ENCODE data around the gene NIT1. TPM values are rescaled to one million over a fixed set of nuclear protein-coding genes. Genes with fewer than 3 reads are reported as not detected.
A peak's percentile ranks its signal among the peaks of the same experiment; 100 is the strongest.

The NIT1 gene
- total and polyA plus RNA-seq, 9 of the 15 experiments (the other 6 are each of a cell fraction or from before 2014, with no cell fraction given), result 18.4 to 76.0 (median 33.7) TPM

DNA sequence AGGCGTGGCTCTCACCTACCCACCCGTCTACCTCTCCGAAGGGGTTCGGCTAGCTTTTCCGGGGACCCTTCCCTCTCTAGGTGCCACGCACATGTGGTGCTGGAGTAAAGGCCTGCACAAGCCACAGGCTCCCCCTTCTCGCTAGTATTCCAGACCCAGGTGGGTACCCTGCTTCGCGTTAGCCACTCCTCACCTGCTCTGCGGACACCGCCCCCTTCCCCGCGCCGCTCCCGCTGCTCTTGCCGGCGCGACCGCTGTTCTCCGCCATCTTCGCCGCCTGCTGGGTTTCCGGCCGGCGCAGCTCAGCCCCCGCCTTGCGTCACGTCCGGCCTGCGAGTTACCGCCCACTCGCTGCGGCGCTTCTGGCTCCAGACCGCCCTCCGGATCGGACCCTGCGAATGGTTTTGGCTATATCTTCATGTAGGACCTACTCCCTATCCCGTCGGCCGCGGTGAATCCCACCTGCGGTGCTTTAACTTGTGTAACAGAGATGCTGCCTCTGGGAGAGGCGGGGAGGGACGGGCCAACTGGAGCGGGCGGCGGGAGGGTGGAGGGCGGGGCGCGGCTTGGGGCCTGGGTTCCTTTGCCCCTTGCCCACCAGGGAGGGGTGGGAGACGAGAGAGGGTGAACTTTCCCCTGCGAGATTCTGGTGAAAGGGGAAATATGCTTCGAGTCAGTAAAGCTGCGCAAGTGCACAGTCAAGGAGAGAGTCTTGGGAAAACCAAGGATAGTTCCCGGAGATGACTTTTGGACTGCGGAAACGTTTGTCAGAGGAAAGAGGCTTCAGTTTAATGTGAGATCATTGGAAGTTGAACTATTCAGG lies at the start of gene NIT1, which contains the start of gene PFDN2 (continued):
- TF ChIP-seq, protein P1, sequence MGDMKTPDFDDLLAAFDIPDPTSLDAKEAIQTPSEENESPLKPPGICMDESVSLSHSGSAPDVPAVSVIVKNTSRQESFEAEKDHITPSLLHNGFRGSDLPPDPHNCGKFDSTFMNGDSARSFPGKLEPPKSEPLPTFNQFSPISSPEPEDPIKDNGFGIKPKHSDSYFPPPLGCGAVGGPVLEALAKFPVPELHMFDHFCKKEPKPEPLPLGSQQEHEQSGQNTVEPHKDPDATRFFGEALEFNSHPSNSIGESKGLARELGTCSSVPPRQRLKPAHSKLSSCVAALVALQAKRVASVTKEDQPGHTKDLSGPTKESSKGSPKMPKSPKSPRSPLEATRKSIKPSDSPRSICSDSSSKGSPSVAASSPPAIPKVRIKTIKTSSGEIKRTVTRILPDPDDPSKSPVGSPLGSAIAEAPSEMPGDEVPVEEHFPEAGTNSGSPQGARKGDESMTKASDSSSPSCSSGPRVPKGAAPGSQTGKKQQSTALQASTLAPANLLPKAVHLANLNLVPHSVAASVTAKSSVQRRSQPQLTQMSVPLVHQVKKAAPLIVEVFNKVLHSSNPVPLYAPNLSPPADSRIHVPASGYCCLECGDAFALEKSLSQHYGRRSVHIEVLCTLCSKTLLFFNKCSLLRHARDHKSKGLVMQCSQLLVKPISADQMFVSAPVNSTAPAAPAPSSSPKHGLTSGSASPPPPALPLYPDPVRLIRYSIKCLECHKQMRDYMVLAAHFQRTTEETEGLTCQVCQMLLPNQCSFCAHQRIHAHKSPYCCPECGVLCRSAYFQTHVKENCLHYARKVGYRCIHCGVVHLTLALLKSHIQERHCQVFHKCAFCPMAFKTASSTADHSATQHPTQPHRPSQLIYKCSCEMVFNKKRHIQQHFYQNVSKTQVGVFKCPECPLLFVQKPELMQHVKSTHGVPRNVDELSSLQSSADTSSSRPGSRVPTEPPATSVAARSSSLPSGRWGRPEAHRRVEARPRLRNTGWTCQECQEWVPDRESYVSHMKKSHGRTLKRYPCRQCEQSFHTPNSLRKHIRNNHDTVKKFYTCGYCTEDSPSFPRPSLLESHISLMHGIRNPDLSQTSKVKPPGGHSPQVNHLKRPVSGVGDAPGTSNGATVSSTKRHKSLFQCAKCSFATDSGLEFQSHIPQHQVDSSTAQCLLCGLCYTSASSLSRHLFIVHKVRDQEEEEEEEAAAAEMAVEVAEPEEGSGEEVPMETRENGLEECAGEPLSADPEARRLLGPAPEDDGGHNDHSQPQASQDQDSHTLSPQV (IDR thresholded peaks at IDR 0.05), result no peak
- TF ChIP-seq ILF3 (IDR thresholded peaks at IDR 0.05; ENCODE audit: borderline replicate concordance) (no peak), SIN3A (IDR thresholded peaks at IDR 0.05; ENCODE audit: borderline replicate concordance in 2 of 2, control insufficient read depth in 1 of 2, low read depth in 2 of 2, low read length in 2 of 2) (peak; percentile 89 to 97; a peak in 2 of 4 replicates), ZNF174 (CRISPR knock-in tag; IDR thresholded peaks at IDR 0.05) (no peak), ZNF175 (CRISPR knock-in tag; IDR thresholded peaks at IDR 0.05; ENCODE audit: low read depth) (no peak), ZNF217 (CRISPR knock-in tag; IDR thresholded peaks at IDR 0.05) (no peak), GABPA (tag; conservative IDR thresholded peaks at IDR 0.05; ENCODE audit: low read depth) (peak; percentile 97), SMAD4 (CRISPR knock-in tag; conservative IDR thresholded peaks at IDR 0.05) (peak; percentile 42), NFYB (IDR thresholded peaks at IDR 0.05; ENCODE audit: extremely low read depth, insufficient read length) (no peak), YY1 (IDR thresholded peaks at IDR 0.05; ENCODE audit: borderline replicate concordance in 1 of 3, control insufficient read depth in 1 of 3, extremely low read depth in 1 of 3, insufficient read depth in 3 of 3, insufficient read length in 1 of 3, insufficient replicate concordance in 2 of 3, low read depth in 1 of 3, low read length in 2 of 3) (peak; percentile 83 to 98 (median 94)), ZNF445 (CRISPR knock-in tag; IDR thresholded peaks at IDR 0.05; ENCODE audit: low read depth) (no peak), CXXC5 (CRISPR knock-in tag; IDR thresholded peaks at IDR 0.05) (peak; percentile 83), SIX5 (IDR thresholded peaks at IDR 0.05; ENCODE audit: borderline replicate concordance in 1 of 2, insufficient read depth in 1 of 2, low read depth in 1 of 2, low read length in 2 of 2) (no peak), LARP7 (IDR thresholded peaks at IDR 0.05) (no peak)
- TF ChIP-seq, protein P2, sequence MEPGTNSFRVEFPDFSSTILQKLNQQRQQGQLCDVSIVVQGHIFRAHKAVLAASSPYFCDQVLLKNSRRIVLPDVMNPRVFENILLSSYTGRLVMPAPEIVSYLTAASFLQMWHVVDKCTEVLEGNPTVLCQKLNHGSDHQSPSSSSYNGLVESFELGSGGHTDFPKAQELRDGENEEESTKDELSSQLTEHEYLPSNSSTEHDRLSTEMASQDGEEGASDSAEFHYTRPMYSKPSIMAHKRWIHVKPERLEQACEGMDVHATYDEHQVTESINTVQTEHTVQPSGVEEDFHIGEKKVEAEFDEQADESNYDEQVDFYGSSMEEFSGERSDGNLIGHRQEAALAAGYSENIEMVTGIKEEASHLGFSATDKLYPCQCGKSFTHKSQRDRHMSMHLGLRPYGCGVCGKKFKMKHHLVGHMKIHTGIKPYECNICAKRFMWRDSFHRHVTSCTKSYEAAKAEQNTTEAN (CRISPR knock-in tag; IDR thresholded peaks at IDR 0.05), result 0 out of 2 replicates have a peak, but pooled peaks have one; percentile 60
- TF ChIP-seq, protein P3, sequence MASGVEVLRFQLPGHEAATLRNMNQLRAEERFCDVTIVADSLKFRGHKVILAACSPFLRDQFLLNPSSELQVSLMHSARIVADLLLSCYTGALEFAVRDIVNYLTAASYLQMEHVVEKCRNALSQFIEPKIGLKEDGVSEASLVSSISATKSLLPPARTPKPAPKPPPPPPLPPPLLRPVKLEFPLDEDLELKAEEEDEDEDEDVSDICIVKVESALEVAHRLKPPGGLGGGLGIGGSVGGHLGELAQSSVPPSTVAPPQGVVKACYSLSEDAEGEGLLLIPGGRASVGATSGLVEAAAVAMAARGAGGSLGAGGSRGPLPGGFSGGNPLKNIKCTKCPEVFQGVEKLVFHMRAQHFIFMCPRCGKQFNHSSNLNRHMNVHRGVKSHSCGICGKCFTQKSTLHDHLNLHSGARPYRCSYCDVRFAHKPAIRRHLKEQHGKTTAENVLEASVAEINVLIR (CRISPR knock-in tag; IDR thresholded peaks at IDR 0.05), result peak; percentile 87
- TF ChIP-seq, protein P4, sequence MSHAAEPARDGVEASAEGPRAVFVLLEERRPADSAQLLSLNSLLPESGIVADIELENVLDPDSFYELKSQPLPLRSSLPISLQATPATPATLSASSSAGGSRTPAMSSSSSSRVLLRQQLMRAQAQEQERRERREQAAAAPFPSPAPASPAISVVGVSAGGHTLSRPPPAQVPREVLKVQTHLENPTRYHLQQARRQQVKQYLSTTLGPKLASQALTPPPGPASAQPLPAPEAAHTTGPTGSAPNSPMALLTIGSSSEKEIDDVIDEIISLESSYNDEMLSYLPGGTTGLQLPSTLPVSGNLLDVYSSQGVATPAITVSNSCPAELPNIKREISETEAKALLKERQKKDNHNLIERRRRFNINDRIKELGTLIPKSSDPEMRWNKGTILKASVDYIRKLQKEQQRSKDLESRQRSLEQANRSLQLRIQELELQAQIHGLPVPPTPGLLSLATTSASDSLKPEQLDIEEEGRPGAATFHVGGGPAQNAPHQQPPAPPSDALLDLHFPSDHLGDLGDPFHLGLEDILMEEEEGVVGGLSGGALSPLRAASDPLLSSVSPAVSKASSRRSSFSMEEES (CRISPR knock-in tag; IDR thresholded peaks at IDR 0.05), result no peak

Measured in K562 (cell line).